ENCODE data around the gene MS4A12.

DNA sequence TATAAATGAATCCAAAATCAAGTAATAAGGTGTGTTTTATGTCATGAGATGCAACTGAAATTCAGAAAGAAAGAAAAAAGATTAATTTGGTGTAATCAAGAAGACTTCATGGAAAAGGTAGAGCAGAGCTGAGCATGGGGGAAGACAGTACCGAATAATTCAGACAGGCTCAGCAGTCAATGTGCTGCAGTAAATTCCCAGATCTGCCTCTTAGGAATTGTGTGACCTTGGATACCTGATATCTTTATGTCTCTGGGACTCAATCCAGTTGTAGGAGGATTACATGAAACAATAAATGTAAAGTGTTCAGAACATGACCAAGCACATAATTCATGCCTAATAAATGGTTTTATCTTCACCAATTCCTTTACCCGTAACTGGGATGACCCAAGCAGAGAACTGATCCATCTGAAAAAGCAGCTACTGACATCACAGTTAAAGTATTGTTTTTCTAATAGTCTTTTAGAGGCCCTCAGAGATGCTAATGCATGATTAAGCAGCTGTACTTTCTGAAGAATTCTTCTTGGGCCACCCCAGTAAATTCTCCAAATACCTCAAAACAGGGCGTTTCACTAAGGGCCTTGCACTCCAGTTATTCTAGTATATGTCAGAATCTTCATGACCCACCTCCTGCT lies 7.8 kb downstream of the MS4A12 start:
- TF ChIP-seq, protein P1, sequence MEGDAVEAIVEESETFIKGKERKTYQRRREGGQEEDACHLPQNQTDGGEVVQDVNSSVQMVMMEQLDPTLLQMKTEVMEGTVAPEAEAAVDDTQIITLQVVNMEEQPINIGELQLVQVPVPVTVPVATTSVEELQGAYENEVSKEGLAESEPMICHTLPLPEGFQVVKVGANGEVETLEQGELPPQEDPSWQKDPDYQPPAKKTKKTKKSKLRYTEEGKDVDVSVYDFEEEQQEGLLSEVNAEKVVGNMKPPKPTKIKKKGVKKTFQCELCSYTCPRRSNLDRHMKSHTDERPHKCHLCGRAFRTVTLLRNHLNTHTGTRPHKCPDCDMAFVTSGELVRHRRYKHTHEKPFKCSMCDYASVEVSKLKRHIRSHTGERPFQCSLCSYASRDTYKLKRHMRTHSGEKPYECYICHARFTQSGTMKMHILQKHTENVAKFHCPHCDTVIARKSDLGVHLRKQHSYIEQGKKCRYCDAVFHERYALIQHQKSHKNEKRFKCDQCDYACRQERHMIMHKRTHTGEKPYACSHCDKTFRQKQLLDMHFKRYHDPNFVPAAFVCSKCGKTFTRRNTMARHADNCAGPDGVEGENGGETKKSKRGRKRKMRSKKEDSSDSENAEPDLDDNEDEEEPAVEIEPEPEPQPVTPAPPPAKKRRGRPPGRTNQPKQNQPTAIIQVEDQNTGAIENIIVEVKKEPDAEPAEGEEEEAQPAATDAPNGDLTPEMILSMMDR (conservative IDR thresholded peaks at IDR 0.05; ENCODE audit: low read length): no peak
- TF ChIP-seq EZH2phosphoT487 (IDR thresholded peaks at IDR 0.05; ENCODE audit: borderline replicate concordance, low read depth, low read length): no peak
